Astrocyte (in vitro differentiated cells and primary cell): Measurements from ENCODE around the gene FNDC8.

Source experiments
- EZH2 ChIP-seq: IDR thresholded peaks from 2 replicates; pipeline ENCODE4 v1.6.1; 2012; ENCODE audit warnings: mild to moderate bottlenecking, low read length, inconsistent platforms; ENCODE audit not compliant: insufficient read depth
- TF ChIP-seq, protein P1 (sequence below): IDR thresholded peaks from 2 replicates; pipeline ENCODE4 v1.5.1; 2011; ENCODE audit warnings: low read depth, mild to moderate bottlenecking, inconsistent platforms, low read length, moderate library complexity; ENCODE audit not compliant: insufficient read depth

DNA sequence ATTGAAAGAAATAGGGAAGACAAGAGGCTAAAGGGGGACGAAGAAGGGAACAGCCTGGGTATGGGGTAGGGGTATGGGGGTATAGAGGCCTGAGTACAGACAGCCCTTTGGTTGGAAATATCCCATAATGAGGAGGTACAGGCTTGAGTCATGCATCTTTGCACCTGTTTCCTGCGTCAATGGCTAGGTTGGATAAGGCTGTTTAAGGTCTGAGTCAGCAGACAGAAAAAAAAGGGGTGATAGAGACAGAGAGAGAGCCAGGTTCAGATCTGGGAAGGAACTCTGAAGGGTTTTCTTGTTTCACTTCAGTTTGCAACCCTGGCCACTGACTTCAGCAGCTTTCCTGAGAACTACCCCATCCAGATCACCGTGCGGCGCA is 8.5 kb downstream of the FNDC8 start:
- TF ChIP-seq, protein P1, sequence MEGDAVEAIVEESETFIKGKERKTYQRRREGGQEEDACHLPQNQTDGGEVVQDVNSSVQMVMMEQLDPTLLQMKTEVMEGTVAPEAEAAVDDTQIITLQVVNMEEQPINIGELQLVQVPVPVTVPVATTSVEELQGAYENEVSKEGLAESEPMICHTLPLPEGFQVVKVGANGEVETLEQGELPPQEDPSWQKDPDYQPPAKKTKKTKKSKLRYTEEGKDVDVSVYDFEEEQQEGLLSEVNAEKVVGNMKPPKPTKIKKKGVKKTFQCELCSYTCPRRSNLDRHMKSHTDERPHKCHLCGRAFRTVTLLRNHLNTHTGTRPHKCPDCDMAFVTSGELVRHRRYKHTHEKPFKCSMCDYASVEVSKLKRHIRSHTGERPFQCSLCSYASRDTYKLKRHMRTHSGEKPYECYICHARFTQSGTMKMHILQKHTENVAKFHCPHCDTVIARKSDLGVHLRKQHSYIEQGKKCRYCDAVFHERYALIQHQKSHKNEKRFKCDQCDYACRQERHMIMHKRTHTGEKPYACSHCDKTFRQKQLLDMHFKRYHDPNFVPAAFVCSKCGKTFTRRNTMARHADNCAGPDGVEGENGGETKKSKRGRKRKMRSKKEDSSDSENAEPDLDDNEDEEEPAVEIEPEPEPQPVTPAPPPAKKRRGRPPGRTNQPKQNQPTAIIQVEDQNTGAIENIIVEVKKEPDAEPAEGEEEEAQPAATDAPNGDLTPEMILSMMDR: no peak
- TF ChIP-seq EZH2: no peak
